ENCODE data around the gene CTNNA1.
"Not testable (repeated sequence)": the region's sequence is repeated elsewhere in the genome, so short reads cannot be mapped to it uniquely, and the experiment has no call there.

The CTNNA1 gene

GRCh38 chr5:138761115-138761514, 7.9 kb downstream of the CTNNA1 start:
- not testable (repeated sequence) for DNase-seq, H3K9me3 Mint-ChIP-seq, ATAC-seq
- Mint-ChIP-seq H3K4me3 (peak overlapping the region; percentile 10), H3K27ac (peak overlapping the region; percentile 20), H3K4me1 (peaks cover 33% of the 10 kb centered on the region), H3K27me3 (peaks cover 24% of the 10 kb centered on the region), H3K36me3 (ENCODE audit: low read depth) (peaks cover 51% of the 10 kb centered on the region)

- not testable (repeated sequence) for ATAC-seq, H3K27ac Mint-ChIP-seq, H3K9me3 Mint-ChIP-seq, H3K4me3 Mint-ChIP-seq, DNase-seq
- Mint-ChIP-seq H3K27me3 (peaks cover 20% of the 10 kb centered on the region), H3K36me3 (ENCODE audit: low read depth) (peaks cover 46% of the 10 kb centered on the region), H3K4me1 (peaks cover 29% of the 10 kb centered on the region)
Observed at GRCh38 chr5:138761670-138762069, 8.4 kb downstream of the CTNNA1 start.

- Mint-ChIP-seq H3K27ac (no peak overlapping the region), H3K27me3 (peaks cover 16% of the 10 kb centered on the region), H3K9me3 (peaks cover 4% of the 10 kb centered on the region), H3K36me3 (ENCODE audit: low read depth) (peaks cover 43% of the 10 kb centered on the region), H3K4me1 (peaks cover 26% of the 10 kb centered on the region), H3K4me3 (no peak overlapping the region)
- no peak for ATAC-seq
- no peak for DNase-seq
Observed at GRCh38 chr5:138762110-138762509, 8.9 kb downstream of the CTNNA1 start.

- H3K4me3 Mint-ChIP-seq: no peak overlapping the region
Observed at GRCh38 chr5:138763037-138763778, 10.0 kb downstream of the CTNNA1 start.

GRCh38 chr5:138770291-138770690, 17.1 kb downstream of the CTNNA1 start:
- Mint-ChIP-seq H3K4me1 (peaks cover 2% of the 10 kb centered on the region), H3K9me3 (no peaks in the 10 kb centered on the region), H3K36me3 (ENCODE audit: low read depth) (peaks cover 5% of the 10 kb centered on the region), H3K27me3 (peaks cover 10% of the 10 kb centered on the region), H3K27ac (no peak overlapping the region), H3K4me3 (no peak overlapping the region)
- DNase-seq (no peak), ATAC-seq (no peak)

More at GRCh38 chr5:138763037-138763778, 10.0 kb downstream of the CTNNA1 start:
- H3K36me3 Mint-ChIP-seq (ENCODE audit: low read depth): peaks cover 38% of the 10 kb centered on the region
- peaks cover 20% of the 10 kb centered on the region for H3K4me1 Mint-ChIP-seq
- DNase-seq (no peak), ATAC-seq (no peak)
- H3K27ac Mint-ChIP-seq: no peak overlapping the region
- peaks cover 4% of the 10 kb centered on the region for H3K9me3 Mint-ChIP-seq
- H3K27me3 Mint-ChIP-seq: peaks cover 12% of the 10 kb centered on the region

- peaks cover 2% of the 10 kb centered on the region for H3K4me1 Mint-ChIP-seq
- no peak for DNase-seq
- H3K36me3 Mint-ChIP-seq (ENCODE audit: low read depth): peaks cover 3% of the 10 kb centered on the region
- no peak overlapping the region for H3K27ac Mint-ChIP-seq
- H3K27me3 Mint-ChIP-seq: peaks cover 8% of the 10 kb centered on the region
- H3K4me3 Mint-ChIP-seq: no peak overlapping the region
- no peak for ATAC-seq
- no peaks in the 10 kb centered on the region for H3K9me3 Mint-ChIP-seq
Observed at GRCh38 chr5:138770977-138771376, 17.8 kb downstream of the CTNNA1 start.

GRCh38 chr5:138772986-138773594, 19.9 kb downstream of the CTNNA1 start:
- peaks cover 6% of the 10 kb centered on the region for H3K27me3 Mint-ChIP-seq
- H3K4me1 Mint-ChIP-seq: peaks cover 2% of the 10 kb centered on the region
- no peak overlapping the region for H3K4me3 Mint-ChIP-seq
- no peak overlapping the region for H3K27ac Mint-ChIP-seq
- DNase-seq: no peak
- ATAC-seq: no peak
- H3K9me3 Mint-ChIP-seq: no peaks in the 10 kb centered on the region
- H3K36me3 Mint-ChIP-seq (ENCODE audit: low read depth): peaks cover 7% of the 10 kb centered on the region

GRCh38 chr5:138773624-138774023, 20.4 kb downstream of the CTNNA1 start:
- peaks cover 12% of the 10 kb centered on the region for H3K36me3 Mint-ChIP-seq (ENCODE audit: low read depth)
- H3K9me3 Mint-ChIP-seq, H3K27me3 Mint-ChIP-seq, ATAC-seq, DNase-seq, H3K4me3 Mint-ChIP-seq, H3K4me1 Mint-ChIP-seq, H3K27ac Mint-ChIP-seq: not testable (repeated sequence)

GRCh38 chr5:138775034-138775433, 21.8 kb downstream of the CTNNA1 start:
- H3K4me1 Mint-ChIP-seq: peaks cover 2% of the 10 kb centered on the region
- H3K36me3 Mint-ChIP-seq (ENCODE audit: low read depth): peaks cover 14% of the 10 kb centered on the region
- no peaks in the 10 kb centered on the region for H3K9me3 Mint-ChIP-seq
- peaks cover 6% of the 10 kb centered on the region for H3K27me3 Mint-ChIP-seq
- DNase-seq (no peak), ATAC-seq (no peak)
- no peak overlapping the region for H3K4me3 Mint-ChIP-seq
- no peak overlapping the region for H3K27ac Mint-ChIP-seq

GRCh38 chr5:138778234-138778633, 25.0 kb downstream of the CTNNA1 start:
- Mint-ChIP-seq H3K27ac (no peak overlapping the region), H3K4me3 (no peak overlapping the region), H3K9me3 (no peaks in the 10 kb centered on the region), H3K4me1 (peaks cover 2% of the 10 kb centered on the region), H3K27me3 (peaks cover under 1% of the 10 kb centered on the region), H3K36me3 (ENCODE audit: low read depth) (peaks cover 24% of the 10 kb centered on the region)
- no peak for DNase-seq
- ATAC-seq: no peak

GRCh38 chr5:138783976-138784375, 30.8 kb downstream of the CTNNA1 start:
- ATAC-seq (no peak), DNase-seq (no peak)
- Mint-ChIP-seq H3K27me3 (peaks cover 5% of the 10 kb centered on the region), H3K36me3 (ENCODE audit: low read depth) (peaks cover 26% of the 10 kb centered on the region), H3K4me3 (no peak overlapping the region), H3K27ac (no peak overlapping the region), H3K4me1 (peaks cover 1% of the 10 kb centered on the region), H3K9me3 (no peaks in the 10 kb centered on the region)

GRCh38 chr5:138784590-138784989, 31.4 kb downstream of the CTNNA1 start:
- ATAC-seq (no peak), DNase-seq (no peak)
- H3K27me3 Mint-ChIP-seq: peaks cover 10% of the 10 kb centered on the region
- no peaks in the 10 kb centered on the region for H3K9me3 Mint-ChIP-seq
- H3K4me1 Mint-ChIP-seq: peaks cover 5% of the 10 kb centered on the region
- no peak overlapping the region for H3K27ac Mint-ChIP-seq
- H3K36me3 Mint-ChIP-seq (ENCODE audit: low read depth): peaks cover 26% of the 10 kb centered on the region
- no peak overlapping the region for H3K4me3 Mint-ChIP-seq

- no peak for ATAC-seq
- H3K36me3 Mint-ChIP-seq (ENCODE audit: low read depth): peaks cover 13% of the 10 kb centered on the region
Observed at GRCh38 chr5:138789771-138790242, 36.6 kb downstream of the CTNNA1 start.

GRCh38 chr5:138790684-138791083, 37.5 kb downstream of the CTNNA1 start:
- Mint-ChIP-seq H3K9me3 (no peaks in the 10 kb centered on the region), H3K4me3 (peak overlapping the region; percentile 28), H3K27me3 (peaks cover 45% of the 10 kb centered on the region), H3K36me3 (ENCODE audit: low read depth) (peaks cover 12% of the 10 kb centered on the region), H3K27ac (peak overlapping the region; percentile 48), H3K4me1 (peaks cover 38% of the 10 kb centered on the region)
- ATAC-seq: peak; percentile 91
- DNase-seq: no peak

More at GRCh38 chr5:138789771-138790242, 36.6 kb downstream of the CTNNA1 start:
- no peak for DNase-seq
- Mint-ChIP-seq H3K9me3 (no peaks in the 10 kb centered on the region), H3K4me1 (peaks cover 38% of the 10 kb centered on the region), H3K27me3 (peaks cover 40% of the 10 kb centered on the region), H3K27ac (no peak overlapping the region), H3K4me3 (no peak overlapping the region)

- peaks cover 38% of the 10 kb centered on the region for H3K4me1 Mint-ChIP-seq
- ATAC-seq (peak; percentile 75), DNase-seq (no peak)
- H3K27me3 Mint-ChIP-seq: peaks cover 56% of the 10 kb centered on the region
- H3K36me3 Mint-ChIP-seq (ENCODE audit: low read depth): peaks cover 11% of the 10 kb centered on the region
- peak overlapping the region; percentile 1 for H3K4me3 Mint-ChIP-seq
- no peaks in the 10 kb centered on the region for H3K9me3 Mint-ChIP-seq
- H3K27ac Mint-ChIP-seq: peak overlapping the region; percentile 68
Observed at GRCh38 chr5:138792195-138792790, 39.1 kb downstream of the CTNNA1 start.

All from activated naive CD8-positive, alpha-beta T cell treated with anti-CD3 and anti-CD28 coated beads, Interleukin-2, amount 50 U/mL, for 24 hours (primary cell).